Retinal pigment epithelial cell (primary cell): ENCODE data around the gene MARS1.
"Not testable (repeated sequence)": the region's sequence is repeated elsewhere in the genome, so short reads cannot be mapped to it uniquely, and the experiment has no call there.

Experiments
- DNase-seq: peaks from one replicate; pipeline ENCODE4 v3.0.0-alpha.2; 2010; ENCODE audit warnings: low read depth
- H3K4me3 ChIP-seq: 2 replicates; pipeline ENCODE4 v1.5.1; 2011; ENCODE audit warnings: mild to moderate bottlenecking, low read length, control low read depth, moderate library complexity
- TF ChIP-seq, protein P1 (sequence below): conservative IDR thresholded peaks from 2 replicates; pipeline ENCODE4 v1.5.1; 2011; ENCODE audit warnings: low read depth, low read length, control low read depth, inconsistent platforms

The MARS1 gene

DNA sequence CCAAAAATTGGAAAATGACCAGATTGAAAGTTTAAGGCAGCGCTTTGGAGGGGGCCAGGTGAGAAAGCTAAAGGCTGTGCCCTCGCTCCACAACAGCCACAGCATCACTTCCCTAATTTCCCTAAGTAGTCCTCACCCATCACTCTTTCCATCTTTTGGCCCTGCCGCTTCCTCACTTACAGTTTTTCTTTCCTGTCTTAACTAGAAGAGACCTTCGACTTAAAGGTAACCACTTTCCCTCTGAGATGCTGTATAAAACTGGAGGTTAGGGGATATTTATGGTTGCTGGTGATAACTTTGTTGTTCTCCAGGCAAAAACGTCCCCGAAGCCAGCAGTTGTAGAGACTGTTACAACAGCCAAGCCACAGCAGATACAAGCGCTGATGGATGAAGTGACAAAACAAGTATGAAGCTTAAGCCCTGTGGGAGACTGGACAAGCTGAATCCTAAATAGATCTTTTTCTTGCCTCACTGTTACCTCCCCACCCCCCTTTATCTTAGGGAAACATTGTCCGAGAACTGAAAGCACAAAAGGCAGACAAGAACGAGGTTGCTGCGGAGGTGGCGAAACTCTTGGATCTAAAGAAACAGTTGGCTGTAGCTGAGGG lies 28.2 kb downstream of the MARS1 start:
- no peak for DNase-seq
- TF ChIP-seq, protein P1, sequence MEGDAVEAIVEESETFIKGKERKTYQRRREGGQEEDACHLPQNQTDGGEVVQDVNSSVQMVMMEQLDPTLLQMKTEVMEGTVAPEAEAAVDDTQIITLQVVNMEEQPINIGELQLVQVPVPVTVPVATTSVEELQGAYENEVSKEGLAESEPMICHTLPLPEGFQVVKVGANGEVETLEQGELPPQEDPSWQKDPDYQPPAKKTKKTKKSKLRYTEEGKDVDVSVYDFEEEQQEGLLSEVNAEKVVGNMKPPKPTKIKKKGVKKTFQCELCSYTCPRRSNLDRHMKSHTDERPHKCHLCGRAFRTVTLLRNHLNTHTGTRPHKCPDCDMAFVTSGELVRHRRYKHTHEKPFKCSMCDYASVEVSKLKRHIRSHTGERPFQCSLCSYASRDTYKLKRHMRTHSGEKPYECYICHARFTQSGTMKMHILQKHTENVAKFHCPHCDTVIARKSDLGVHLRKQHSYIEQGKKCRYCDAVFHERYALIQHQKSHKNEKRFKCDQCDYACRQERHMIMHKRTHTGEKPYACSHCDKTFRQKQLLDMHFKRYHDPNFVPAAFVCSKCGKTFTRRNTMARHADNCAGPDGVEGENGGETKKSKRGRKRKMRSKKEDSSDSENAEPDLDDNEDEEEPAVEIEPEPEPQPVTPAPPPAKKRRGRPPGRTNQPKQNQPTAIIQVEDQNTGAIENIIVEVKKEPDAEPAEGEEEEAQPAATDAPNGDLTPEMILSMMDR: no peak
- H3K4me3 ChIP-seq: no peak overlapping the region

- TF ChIP-seq, protein P1: no peak
- DNase-seq: no peak
- no peak overlapping the region for H3K4me3 ChIP-seq
Measured at GRCh38 chr12:57516617-57517153, 28.8 kb downstream of the MARS1 start.

DNA sequence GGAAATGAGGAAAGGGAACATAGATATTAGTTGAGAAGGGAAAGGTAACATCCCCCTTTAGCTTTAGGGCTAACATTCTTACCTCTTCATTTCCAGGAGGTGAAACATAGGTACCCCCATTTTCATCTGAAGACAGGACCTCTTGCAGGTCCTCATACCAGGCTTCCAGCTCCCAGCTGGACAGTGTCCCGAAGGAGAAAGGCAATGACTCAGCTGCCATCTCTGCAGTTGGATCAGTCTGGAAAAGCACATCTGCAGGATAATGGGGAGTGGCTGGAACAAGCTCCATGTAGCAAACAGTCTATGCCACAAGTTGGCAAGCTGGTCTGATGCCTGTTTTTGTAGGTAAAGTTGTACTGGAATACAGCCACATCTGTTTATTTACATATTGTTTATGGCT lies 29.3 kb downstream of the MARS1 start:
- H3K4me3 ChIP-seq: no peak overlapping the region
- TF ChIP-seq, protein P1: no peak
- DNase-seq: no peak

DNA sequence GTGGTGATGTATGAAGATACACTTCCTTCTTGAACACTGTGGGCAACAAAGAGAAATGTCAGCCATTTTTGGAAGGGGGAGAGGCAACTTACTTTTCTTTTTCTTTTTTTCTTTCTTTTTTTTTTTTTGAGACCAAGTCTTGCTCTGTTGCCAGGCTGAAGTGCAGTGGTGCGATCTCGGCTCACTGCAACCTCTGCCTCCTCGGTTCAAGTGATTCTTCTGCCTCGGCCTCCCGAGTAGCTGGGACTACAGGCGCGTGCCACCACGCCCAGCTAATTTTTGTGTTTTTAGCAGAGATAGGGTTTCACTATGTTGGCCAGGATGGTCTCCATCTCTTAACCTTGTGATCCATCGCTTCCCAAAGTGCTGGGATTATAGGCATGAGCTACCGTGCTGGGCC lies 29.9 kb downstream of the MARS1 start:
- not testable (repeated sequence) for DNase-seq
- H3K4me3 ChIP-seq: peak overlapping the region; percentile 100

DNA sequence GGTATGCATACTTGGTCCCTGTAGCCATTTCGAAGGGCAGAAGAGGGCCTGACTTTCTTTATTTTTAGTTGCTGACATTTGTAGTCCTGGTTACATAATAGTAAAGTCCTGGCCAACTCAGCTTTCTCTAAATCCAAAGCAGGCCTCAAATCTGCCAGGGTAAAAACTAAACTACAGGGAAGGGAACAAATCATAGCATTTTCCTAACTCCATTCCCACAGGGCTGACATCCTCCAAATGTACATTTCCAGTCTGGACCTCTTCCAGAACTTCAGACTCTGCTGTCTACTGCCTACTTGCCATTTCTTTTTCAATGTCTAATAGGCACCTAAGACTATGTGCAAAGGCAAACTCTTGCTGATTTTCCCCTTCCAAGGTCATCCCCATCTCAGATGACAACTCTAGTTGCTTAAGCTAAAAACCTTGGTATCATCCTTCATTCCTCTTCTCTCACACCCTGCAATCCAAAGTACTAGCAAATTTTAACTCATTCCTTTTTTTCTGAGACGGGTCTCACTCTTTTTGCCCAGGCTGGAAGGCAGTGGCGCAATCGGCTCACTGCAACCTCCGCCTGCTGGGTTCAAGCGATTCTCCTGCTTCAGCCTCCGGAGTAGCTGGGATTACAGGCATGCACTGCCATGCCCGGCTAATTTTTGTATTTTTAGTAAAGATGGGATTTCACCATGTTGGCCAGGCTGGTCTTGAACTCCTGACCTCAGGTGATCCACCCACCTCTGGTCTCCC lies 30.5 kb downstream of the MARS1 start:
- no peak for DNase-seq
- peak overlapping the region; percentile 100 for H3K4me3 ChIP-seq
- TF ChIP-seq, protein P1: no peak

DNA sequence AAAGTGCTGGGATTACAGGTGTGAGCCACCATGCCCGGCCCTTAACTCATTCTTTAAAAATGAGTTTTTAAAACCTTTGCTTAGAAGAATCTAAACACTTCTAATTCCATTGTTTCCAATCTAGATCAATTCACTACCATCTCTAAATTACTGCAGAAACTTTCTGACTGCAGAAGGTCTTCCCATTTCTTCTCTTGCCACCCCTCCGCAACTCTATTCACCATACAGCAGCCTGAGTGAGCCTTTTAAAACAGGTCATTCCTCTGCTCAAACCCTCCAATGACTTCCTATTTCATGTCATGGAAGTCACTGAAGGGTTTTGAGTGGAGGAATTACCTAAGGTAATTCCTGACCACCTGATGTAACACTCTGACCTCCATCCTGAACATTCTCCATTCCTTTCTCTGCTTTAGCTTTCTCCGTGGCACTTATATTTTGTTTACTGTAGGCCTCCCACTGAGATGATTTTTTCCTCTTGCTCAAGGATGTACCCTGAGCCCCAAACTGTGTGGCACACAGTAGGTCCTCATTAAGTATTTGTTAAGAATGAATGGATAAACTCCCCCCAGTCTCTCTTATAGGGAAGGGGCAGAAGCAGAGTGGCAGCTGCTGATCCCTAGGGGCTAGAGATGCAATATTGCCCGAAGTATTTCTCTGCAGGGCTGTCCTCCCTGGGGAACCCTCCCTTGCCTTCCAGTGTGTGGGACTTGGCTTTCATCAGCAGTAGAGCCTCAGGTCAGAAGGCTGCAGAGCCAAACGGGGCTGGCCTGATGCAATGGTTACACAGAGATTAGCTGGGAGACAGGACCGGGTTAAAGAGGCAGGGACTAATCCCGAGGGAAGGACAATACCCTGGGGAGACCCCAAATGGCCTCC lies 31.3 kb downstream of the MARS1 start:
- TF ChIP-seq, protein P1: no peak
- H3K4me3 ChIP-seq: peak overlapping the region; percentile 100
- peak; percentile 27 for DNase-seq

GRCh38 chr12:57519796-57520052 lies 31.9 kb downstream of the MARS1 start:
- no peak for DNase-seq

More at GRCh38 chr12:57519796-57520052, 31.9 kb downstream of the MARS1 start:
- H3K4me3 ChIP-seq: peak overlapping the region; percentile 100
- TF ChIP-seq, protein P1: no peak
